Astrocyte of the cerebellum (primary cell): ENCODE results near the gene TFAP2C.

Experiments
- DNase-seq: peaks from one replicate; pipeline ENCODE4 v3.0.0-alpha.2; 2011; ENCODE audit warnings: low read depth
- H3K4me3 ChIP-seq: 2 replicates; pipeline ENCODE4 v1.5.1; 2011; ENCODE audit warnings: mild to moderate bottlenecking, low read depth, low read length, moderate library complexity
- in situ Hi-C: cut with HindIII; loops from 2 replicates; pipeline ENCODE4 v1.10.0; 2017; ENCODE audit warnings: low sequenced_read_pairs
- TF ChIP-seq, protein P1 (sequence below): IDR thresholded peaks from 2 replicates; pipeline ENCODE4 v1.5.1; 2012; ENCODE audit warnings: low read length, low read depth, moderate library complexity, mild to moderate bottlenecking; ENCODE audit errors: missing control alignments

TFAP2C gene

DNA sequence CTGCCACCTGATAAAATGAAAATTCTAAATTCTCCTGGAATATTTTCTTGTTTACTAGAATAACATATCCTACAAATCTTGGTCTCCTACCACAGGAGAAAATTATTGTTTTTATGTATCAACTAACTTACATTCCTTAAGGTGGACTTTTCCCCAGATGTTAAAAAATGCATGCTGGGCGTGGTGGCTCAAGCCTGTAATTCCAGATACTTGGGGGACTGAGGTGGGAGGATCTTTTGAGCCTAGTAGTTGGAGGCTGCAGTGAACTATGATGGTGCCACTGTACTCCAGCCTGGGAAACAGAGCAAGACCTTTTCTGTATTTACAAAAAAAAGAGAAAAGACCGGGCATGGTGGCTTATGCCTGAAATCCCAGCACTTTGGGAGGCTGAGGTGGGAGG is 27.9 kb upstream of the TFAP2C start:
- in situ Hi-C loops, result no loop called here
- TF ChIP-seq, protein P1, sequence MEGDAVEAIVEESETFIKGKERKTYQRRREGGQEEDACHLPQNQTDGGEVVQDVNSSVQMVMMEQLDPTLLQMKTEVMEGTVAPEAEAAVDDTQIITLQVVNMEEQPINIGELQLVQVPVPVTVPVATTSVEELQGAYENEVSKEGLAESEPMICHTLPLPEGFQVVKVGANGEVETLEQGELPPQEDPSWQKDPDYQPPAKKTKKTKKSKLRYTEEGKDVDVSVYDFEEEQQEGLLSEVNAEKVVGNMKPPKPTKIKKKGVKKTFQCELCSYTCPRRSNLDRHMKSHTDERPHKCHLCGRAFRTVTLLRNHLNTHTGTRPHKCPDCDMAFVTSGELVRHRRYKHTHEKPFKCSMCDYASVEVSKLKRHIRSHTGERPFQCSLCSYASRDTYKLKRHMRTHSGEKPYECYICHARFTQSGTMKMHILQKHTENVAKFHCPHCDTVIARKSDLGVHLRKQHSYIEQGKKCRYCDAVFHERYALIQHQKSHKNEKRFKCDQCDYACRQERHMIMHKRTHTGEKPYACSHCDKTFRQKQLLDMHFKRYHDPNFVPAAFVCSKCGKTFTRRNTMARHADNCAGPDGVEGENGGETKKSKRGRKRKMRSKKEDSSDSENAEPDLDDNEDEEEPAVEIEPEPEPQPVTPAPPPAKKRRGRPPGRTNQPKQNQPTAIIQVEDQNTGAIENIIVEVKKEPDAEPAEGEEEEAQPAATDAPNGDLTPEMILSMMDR, result no peak
- H3K4me3 ChIP-seq, result no peak overlapping the region
- no peak for DNase-seq

- TF ChIP-seq, protein P1, result no peak
- H3K4me3 ChIP-seq, result no peak overlapping the region
- no peak for DNase-seq
- in situ Hi-C loops, result no loop called here
Observed at GRCh38 chr20:56604673-56605072, 24.4 kb upstream of the TFAP2C start.

DNA sequence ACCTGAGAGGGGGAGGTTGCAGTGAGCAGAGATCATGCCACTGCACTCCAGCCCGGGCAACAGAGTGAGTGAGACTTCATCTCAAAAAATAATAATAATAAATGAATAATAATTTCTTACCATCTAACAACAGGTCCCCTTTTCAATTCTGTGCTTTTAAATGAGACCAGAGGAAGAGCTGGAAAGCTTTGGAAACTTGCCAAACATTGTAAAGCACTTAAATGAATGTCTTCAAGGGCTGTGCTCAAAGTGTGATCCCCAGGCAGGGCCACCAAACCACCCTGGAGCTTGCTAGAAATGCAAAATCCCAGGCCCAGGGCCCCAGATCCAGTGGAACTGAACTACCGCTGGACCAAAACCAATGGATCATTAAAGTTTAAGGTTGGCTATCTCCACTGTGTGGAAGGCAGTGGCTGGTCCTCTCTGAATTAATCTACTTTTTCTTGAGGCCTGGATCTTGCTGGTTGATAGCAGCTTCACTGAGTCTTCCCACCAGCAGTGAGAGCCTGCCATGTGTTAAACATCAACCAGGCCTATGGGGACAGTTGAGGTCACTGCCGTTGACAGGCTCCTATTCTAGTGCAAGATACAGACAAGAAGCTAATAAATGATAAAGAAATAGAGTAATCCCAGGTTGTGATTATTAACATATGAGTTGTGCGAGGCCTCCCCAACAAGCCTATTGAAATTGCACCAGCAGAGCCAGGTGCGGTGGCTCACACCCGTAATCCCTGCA is 23.7 kb upstream of the TFAP2C start:
- TF ChIP-seq, protein P1, result no peak
- no peak for DNase-seq
- in situ Hi-C loops, result no loop called here
- H3K4me3 ChIP-seq, result no peak overlapping the region

DNA sequence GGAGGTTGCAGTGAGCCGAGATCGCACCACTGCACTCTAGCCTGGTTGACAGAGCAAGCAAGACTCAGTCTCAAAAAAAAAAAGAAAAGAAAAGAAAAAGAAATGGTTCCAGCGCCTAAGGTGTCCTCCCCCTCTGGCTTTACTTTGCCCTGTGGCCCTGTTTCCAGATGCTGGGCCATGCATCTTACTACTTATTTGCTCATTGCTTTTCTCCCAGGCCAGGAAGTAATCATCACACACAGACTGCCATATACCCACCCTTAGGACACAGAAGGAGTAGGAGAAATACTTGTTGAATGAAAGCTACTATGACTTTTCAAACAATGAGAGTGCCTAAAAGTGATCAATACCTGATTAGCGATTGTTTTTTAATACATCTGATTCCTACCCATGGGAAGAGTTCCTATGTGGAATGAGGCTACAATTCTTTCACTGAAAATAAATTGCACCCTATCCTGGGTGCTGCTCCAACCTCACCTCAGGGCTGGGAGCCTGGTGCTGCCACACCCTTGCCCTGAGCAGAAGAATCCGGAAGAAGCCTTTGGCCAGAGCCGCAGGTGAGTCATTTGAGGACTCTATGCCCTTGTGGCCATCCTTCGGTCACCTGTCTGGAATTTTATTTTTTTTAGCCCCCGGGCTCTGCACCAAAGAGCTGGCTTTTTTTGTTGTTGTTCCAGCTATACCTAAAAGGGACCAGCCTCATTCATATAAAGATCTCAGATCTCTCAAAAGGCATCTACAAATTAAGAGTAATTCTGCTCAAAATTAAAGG is 22.7 kb upstream of the TFAP2C start:
- DNase-seq, result no peak
- in situ Hi-C loops, result no loop called here
- TF ChIP-seq, protein P1, result no peak
- no peak overlapping the region for H3K4me3 ChIP-seq

GRCh38 chr20:56607061-56607704 is 21.9 kb upstream of the TFAP2C start:
- DNase-seq, result no peak
- TF ChIP-seq, protein P1, result no peak
- in situ Hi-C loops, result no loop called here
- no peak overlapping the region for H3K4me3 ChIP-seq

- TF ChIP-seq, protein P1, result no peak
- DNase-seq, result no peak
- in situ Hi-C loops, result no loop called here
Observed at GRCh38 chr20:56608376-56608775, 20.7 kb upstream of the TFAP2C start.

More at GRCh38 chr20:56608376-56608775, 20.7 kb upstream of the TFAP2C start:
- no peak overlapping the region for H3K4me3 ChIP-seq
